Pancreas (tissue), 10 donors: Measurements from ENCODE around the gene NELL1. TPM values are rescaled to one million over a fixed set of nuclear protein-coding genes. Genes with fewer than 3 reads are reported as not detected.

Experiments
- ATAC-seq, 4 donors: fragments of 200-7000 bp; cut with Tn5 transposase; one replicate each; pipeline versions ENCODE4 v1.8.0 to v1.9.1; 2020; ENCODE audit warnings: mild to moderate bottlenecking in 4 of 4, moderate library complexity in 4 of 4
- DNase-seq, 6 donors: peaks; one replicate each; pipeline ENCODE4 v3.0.0-alpha.2; 2020
- FAIRE-seq: peaks from 2 replicates; lab custom pipeline; 2012; peaks lifted over from hg19 to GRCh38; lab: Jason Lieb, UNC
- H3K27ac ChIP-seq, 4 donors: fragments of 200-600 bp; sonication (generic); 1 replicate in 3 of 4; 2 replicates in 1 of 4; pipeline versions ENCODE4 v1.5.0 to v1.8.0; 2020
- H3K27me3 ChIP-seq, 4 donors: fragments of 200-600 bp; one replicate each; pipeline ENCODE4 v1.8.0; 2021
- H3K36me3 ChIP-seq, 3 donors: fragments of 200-600 bp; sonication (generic) in 1 of 3; one replicate each; pipeline versions ENCODE4 v1.5.0 to v1.8.0; 2020 to 2021
- H3K4me1 ChIP-seq, 3 donors: fragments of 200-600 bp; one replicate each; pipeline ENCODE4 v1.8.0; 2021
- H3K4me3 ChIP-seq, 4 donors: fragments of 200-600 bp; sonication (generic) in 2 of 4; one replicate each; pipeline versions ENCODE4 v1.5.0 to v1.8.0; 2020 to 2021
- H3K9me3 ChIP-seq, 4 donors: fragments of 200-600 bp; one replicate each; pipeline ENCODE4 v1.8.0; 2021
- CTCF ChIP-seq, 4 donors: fragments of 200-600 bp; sonication (generic) in 3 of 4; IDR thresholded peaks; one replicate each; pipeline versions ENCODE4 v1.5.0 to v1.8.0; 2021; ENCODE audit warnings: antibody characterized with exemption in 4 of 4
- WGBS, 2 donors: extraction: QIAGEN DNeasy Blood & Tissue Kit; methylation state at CpG; one replicate each; pipeline ENCODE4 v1.1.7; 2013; 5-methylcytosine and 5-hydroxymethylcytosine counted together
- intact Hi-C, 3 donors: fragments of 100-400 bp; cut with DNase I; formaldehyde crosslinking; loops; one replicate each; pipeline versions ENCODE4 v1.11.1 to v1.14.2; 2022
- polyA plus RNA-seq, 2 donors: library from polyadenylated mRNA; stranded (reverse); fragments of 200-250 nt; gene quantifications; one replicate each; pipeline ENCODE4 v1.2.3, GENCODE V29; 2013
- total RNA-seq, 6 donors: library from RNA; stranded (reverse); fragmentation: NEBNext Ultra II Directional in 4 of 6; extraction: Animal tissue kit (Norgen Biotek cat#: 25700) in 4 of 6; gene quantifications; one replicate each; pipeline versions ENCODE4 v1.2.1 to v1.2.4, GENCODE V29; 2021 to 2023
- donor health status: healthy with polysubstance abuse.
- donor health status: DM: no; HTN: no; CAD: no; lungs with moderate emphysema.
- donor health status: DM: no; HTN: no; CAD: no.
- donor health status: control.
- donor health status: control.
- donor health status: Bipolar disorder and iron deficiency.
- donor health status: DM: yes; HTN: yes; CAD: no.
- donor health status: DM: no; HTN: no; CAD: no.
- donor health status: DM: no; HTN: no; CAD: no.
- donor health status: DM: yes; HTN: yes; CAD: no.

The NELL1 gene
- total and polyA plus RNA-seq, 8 donors = not detected

DNA sequence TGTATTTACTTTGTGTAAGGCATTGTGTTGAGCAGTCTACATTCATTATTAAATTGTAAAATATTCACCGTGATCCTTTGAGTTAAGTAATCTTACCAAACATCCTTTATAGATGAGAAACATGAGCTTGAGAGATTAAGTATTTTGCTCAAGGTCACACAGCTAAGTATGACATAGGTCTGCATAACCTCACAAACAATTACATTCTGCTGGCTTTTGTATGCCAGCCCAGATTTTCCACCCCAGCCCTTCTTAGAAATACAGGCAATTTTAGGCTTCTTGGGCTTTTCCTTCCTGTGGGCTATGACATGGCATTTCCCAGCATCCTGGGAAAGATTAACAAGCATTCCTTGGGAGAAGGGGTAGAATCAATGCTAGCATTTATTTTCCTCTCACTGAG is 357.3 kb downstream of the NELL1 start:
- no peak overlapping the region for H3K4me3 ChIP-seq
- DNase-seq = no peak
- no peak for TF ChIP-seq CTCF (IDR thresholded peaks at IDR 0.05)
- no peaks in the 10 kb centered on the region for H3K4me1 ChIP-seq
- no peaks in the 10 kb centered on the region for H3K36me3 ChIP-seq
- H3K9me3 ChIP-seq = no peaks in the 10 kb centered on the region
- 16 to 20% methylated on average over 1 of the region's 1 CpG for WGBS, 2 donors
- intact Hi-C loops = no loop called here
- no peak overlapping the region for H3K27ac ChIP-seq
- no peaks in the 10 kb centered on the region for H3K27me3 ChIP-seq
- ATAC-seq = no peak
- FAIRE-seq = no peak

- WGBS, 2 donors = 36 to 41% methylated on average over 2 of the region's 2 CpGs
- H3K27ac ChIP-seq = no peak overlapping the region
- no peak overlapping the region for H3K4me3 ChIP-seq
- H3K27me3 ChIP-seq = no peaks in the 10 kb centered on the region
- DNase-seq = no peak
- TF ChIP-seq CTCF (IDR thresholded peaks at IDR 0.05) = no peak
- no peaks in the 10 kb centered on the region for H3K36me3 ChIP-seq
- intact Hi-C loops = no loop called here
- FAIRE-seq = no peak
- no peaks in the 10 kb centered on the region for H3K4me1 ChIP-seq
- ATAC-seq = no peak
- no peaks in the 10 kb centered on the region for H3K9me3 ChIP-seq
Measured at GRCh38 chr11:21037850-21038249, 368.5 kb downstream of the NELL1 start.

DNA sequence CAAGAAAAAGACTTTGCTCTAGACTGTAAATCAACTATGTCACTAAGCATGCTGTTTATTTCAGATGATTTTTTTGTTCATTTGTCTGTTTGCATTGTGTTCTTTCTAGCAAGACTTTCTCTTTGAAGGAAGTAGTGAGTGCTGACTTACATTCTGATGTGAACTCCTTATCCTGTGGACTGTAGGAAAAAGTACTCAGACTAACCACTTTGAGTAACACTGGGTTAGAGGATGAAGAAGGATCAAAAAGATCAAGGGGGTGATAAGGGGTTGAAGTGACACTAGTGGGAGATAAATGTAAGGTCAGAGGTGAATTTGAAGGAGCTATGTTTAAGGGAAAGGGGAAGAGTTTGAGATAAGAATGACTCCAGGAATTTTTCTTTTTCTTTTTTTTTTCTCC is 369.4 kb downstream of the NELL1 start:
- ATAC-seq (no peak), FAIRE-seq (no peak), DNase-seq (no peak)
- H3K27me3 ChIP-seq = no peaks in the 10 kb centered on the region
- no peaks in the 10 kb centered on the region for H3K4me1 ChIP-seq
- H3K9me3 ChIP-seq = no peaks in the 10 kb centered on the region
- H3K4me3 ChIP-seq = no peak overlapping the region
- no peak overlapping the region for H3K27ac ChIP-seq
- TF ChIP-seq CTCF (IDR thresholded peaks at IDR 0.05) = no peak
- intact Hi-C loops = no loop called here
- H3K36me3 ChIP-seq = no peaks in the 10 kb centered on the region

- intact Hi-C loops = no loop called here
- Histone ChIP-seq H3K36me3 (no peaks in the 10 kb centered on the region), H3K27me3 (no peaks in the 10 kb centered on the region), H3K9me3 (no peaks in the 10 kb centered on the region), H3K4me1 (no peaks in the 10 kb centered on the region), H3K4me3 (no peak overlapping the region), H3K27ac (no peak overlapping the region)
- ATAC-seq (no peak), FAIRE-seq (no peak), DNase-seq (no peak)
- no peak for TF ChIP-seq CTCF (IDR thresholded peaks at IDR 0.05)
- 39 to 49% methylated on average over 2 of the region's 2 CpGs for WGBS, 2 donors
Measured at GRCh38 chr11:21040630-21041029, 371.2 kb downstream of the NELL1 start.

- WGBS, 2 donors = 27 to 37% methylated on average over 5 of the region's 5 CpGs
- Histone ChIP-seq H3K36me3 (no peaks in the 10 kb centered on the region), H3K27ac (no peak overlapping the region), H3K4me1 (no peaks in the 10 kb centered on the region), H3K4me3 (no peak overlapping the region), H3K9me3 (no peaks in the 10 kb centered on the region), H3K27me3 (no peaks in the 10 kb centered on the region)
- TF ChIP-seq CTCF (IDR thresholded peaks at IDR 0.05) = no peak
- intact Hi-C loops = no loop called here
- ATAC-seq = no peak
- no peak for FAIRE-seq
- DNase-seq = no peak
Measured at GRCh38 chr11:21048626-21049025, 379.2 kb downstream of the NELL1 start.
